ENCODE measurements around the gene CCDC18. TPM values are rescaled to one million over a fixed set of nuclear protein-coding genes. Genes with fewer than 3 reads are reported as not detected.
A peak's percentile ranks its signal among the peaks of the same experiment; 100 is the strongest.

The CCDC18 gene
- total RNA-seq, 1 donor from 2014 or later = 3.8 TPM

GRCh38 chr1:93304716-93305138 is 124.2 kb downstream of the CCDC18 start:
- DNase-seq (ENCODE audit: low spot score) = no peak

- DNase-seq (ENCODE audit: low spot score) = no peak
These were observed 126.4 kb downstream of the CCDC18 start for GRCh38 chr1:93306920-93307319.

- DNase-seq (ENCODE audit: low spot score) = no peak
These were observed 132.5 kb downstream of the CCDC18 start for GRCh38 chr1:93313026-93313425.

GRCh38 chr1:93317207-93317606 is 136.7 kb downstream of the CCDC18 start:
- DNase-seq (ENCODE audit: low spot score) = no peak

GRCh38 chr1:93317943-93318342 is 137.4 kb downstream of the CCDC18 start:
- DNase-seq (ENCODE audit: low spot score) = no peak

GRCh38 chr1:93321720-93322119 is 141.2 kb downstream of the CCDC18 start:
- DNase-seq (ENCODE audit: low spot score) = no peak

- DNase-seq (ENCODE audit: low spot score) = peak; percentile 71
These were observed 141.8 kb downstream of the CCDC18 start for GRCh38 chr1:93322349-93322748.

- no peak for DNase-seq (ENCODE audit: low spot score)
These were observed 142.8 kb downstream of the CCDC18 start for GRCh38 chr1:93323185-93323820.

GRCh38 chr1:93324486-93325464 is 144.3 kb downstream of the CCDC18 start:
- DNase-seq (ENCODE audit: low spot score) = no peak

Other genes starting within 250 kb of the CCDC18 start
- 8.9 TPM for gene DIPK1A, start 219.3 kb upstream of the CCDC18 start, total RNA-seq
- 33.2 TPM for gene MTF2, start 101.4 kb upstream of the CCDC18 start, total RNA-seq
- 44.6 TPM for gene TMED5, start 311 bp upstream of the CCDC18 start, total RNA-seq
- 50.1 TPM for gene DR1, start 165.2 kb downstream of the CCDC18 start, total RNA-seq